Kidney epithelial cell (primary cell): ENCODE results near the gene ARHGEF11. TPM values are rescaled to one million over a fixed set of nuclear protein-coding genes. Genes with fewer than 3 reads are reported as not detected.

Experiments
- DNase-seq: peaks from one replicate; pipeline ENCODE4 v3.0.0-alpha.2; 2010; ENCODE audit warnings: low read depth
- H3K27me3 ChIP-seq: 2 replicates; pipeline ENCODE4 v1.6.0; 2011; ENCODE audit warnings: low read length; ENCODE audit not compliant: control insufficient read depth, insufficient read depth
- H3K36me3 ChIP-seq: 2 replicates; pipeline ENCODE4 v1.5.1; 2011; ENCODE audit warnings: low read length; ENCODE audit not compliant: control insufficient read depth, insufficient read depth
- H3K4me3 ChIP-seq: 2 replicates; pipeline ENCODE4 v1.5.1; 2011; ENCODE audit warnings: low read depth, mild to moderate bottlenecking, control low read depth, low read length
- total RNA-seq: library from RNA; depleted of rRNA; stranded (reverse); fragments of >200 nt; gene quantifications from 2 replicates; pipeline ENCODE4 v1.2.3, GENCODE V29; 2015
- TF ChIP-seq, protein P1 (sequence below): IDR thresholded peaks from 2 replicates; pipeline ENCODE4 v1.5.1; 2011; ENCODE audit warnings: mild to moderate bottlenecking, moderate library complexity, low read length, control low read depth, inconsistent platforms; ENCODE audit not compliant: insufficient read depth, poor library complexity, severe bottlenecking

The ARHGEF11 gene
- total RNA-seq, 1 donor from 2014 or later, result 29.2 TPM

DNA sequence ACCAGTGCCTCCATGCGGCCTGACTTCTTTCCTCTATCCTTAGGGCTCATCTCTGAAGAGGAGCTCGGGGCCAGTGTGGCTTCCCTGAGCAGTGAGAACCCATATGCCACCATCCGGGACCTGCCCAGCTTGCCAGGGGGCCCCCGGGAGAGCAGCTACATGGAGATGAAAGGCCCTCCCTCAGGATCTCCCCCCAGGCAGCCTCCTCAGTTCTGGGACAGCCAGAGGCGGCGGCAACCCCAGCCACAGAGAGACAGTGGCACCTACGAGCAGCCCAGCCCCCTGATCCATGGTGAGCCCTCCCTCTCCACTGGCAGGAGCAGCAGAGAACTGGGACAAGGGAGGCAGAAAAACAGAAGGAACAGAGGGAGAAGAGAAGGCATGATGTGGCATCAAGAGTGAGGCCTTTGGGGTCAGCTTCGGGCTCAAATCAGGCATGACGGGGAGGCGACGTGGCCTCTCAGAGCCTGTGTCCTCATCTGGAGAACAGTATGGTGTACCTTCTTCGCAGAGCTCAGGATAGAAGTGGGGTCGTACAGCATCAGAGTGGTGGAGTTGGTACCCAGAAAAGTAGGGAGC lies 131.6 kb downstream of the ARHGEF11 start:
- H3K4me3 ChIP-seq, result no peak overlapping the region

GRCh38 chr1:156912861-156913808 lies 132.4 kb downstream of the ARHGEF11 start:
- peaks cover 2% of the 10 kb centered on the region for H3K36me3 ChIP-seq
- TF ChIP-seq, protein P1, sequence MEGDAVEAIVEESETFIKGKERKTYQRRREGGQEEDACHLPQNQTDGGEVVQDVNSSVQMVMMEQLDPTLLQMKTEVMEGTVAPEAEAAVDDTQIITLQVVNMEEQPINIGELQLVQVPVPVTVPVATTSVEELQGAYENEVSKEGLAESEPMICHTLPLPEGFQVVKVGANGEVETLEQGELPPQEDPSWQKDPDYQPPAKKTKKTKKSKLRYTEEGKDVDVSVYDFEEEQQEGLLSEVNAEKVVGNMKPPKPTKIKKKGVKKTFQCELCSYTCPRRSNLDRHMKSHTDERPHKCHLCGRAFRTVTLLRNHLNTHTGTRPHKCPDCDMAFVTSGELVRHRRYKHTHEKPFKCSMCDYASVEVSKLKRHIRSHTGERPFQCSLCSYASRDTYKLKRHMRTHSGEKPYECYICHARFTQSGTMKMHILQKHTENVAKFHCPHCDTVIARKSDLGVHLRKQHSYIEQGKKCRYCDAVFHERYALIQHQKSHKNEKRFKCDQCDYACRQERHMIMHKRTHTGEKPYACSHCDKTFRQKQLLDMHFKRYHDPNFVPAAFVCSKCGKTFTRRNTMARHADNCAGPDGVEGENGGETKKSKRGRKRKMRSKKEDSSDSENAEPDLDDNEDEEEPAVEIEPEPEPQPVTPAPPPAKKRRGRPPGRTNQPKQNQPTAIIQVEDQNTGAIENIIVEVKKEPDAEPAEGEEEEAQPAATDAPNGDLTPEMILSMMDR, result no peak
- H3K4me3 ChIP-seq, result no peak overlapping the region
- no peak for DNase-seq
- no peaks in the 10 kb centered on the region for H3K27me3 ChIP-seq

More for the DNA sequence above, 131.6 kb downstream of the ARHGEF11 start:
- TF ChIP-seq, protein P1, result no peak
- DNase-seq, result no peak
- Histone ChIP-seq H3K36me3 (peaks cover 2% of the 10 kb centered on the region), H3K27me3 (no peaks in the 10 kb centered on the region)

DNA sequence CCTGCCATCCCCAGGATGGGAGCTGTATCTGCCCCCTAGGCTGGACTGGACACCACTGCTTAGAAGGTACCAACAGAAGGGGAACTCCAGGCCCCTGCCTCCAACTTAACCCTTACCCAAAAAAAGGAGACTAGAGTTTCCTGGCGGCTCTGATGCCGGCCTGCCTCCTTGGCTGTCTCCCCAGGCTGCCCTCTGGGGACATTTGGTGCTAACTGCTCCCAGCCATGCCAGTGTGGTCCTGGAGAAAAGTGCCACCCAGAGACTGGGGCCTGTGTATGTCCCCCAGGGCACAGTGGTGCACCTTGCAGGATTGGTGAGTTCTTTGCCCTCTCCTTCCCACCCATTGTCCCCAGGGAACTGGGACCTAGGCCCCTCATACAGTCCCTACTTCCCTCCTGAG lies 133.2 kb downstream of the ARHGEF11 start:
- TF ChIP-seq, protein P1, result no peak
- H3K27me3 ChIP-seq, result no peaks in the 10 kb centered on the region
- peaks cover 2% of the 10 kb centered on the region for H3K36me3 ChIP-seq
- H3K4me3 ChIP-seq, result no peak overlapping the region
- DNase-seq, result no peak

- TF ChIP-seq, protein P1, result no peak
- H3K36me3 ChIP-seq, result peaks cover 2% of the 10 kb centered on the region
- no peak overlapping the region for H3K4me3 ChIP-seq
- no peak for DNase-seq
- H3K27me3 ChIP-seq, result no peaks in the 10 kb centered on the region
Observed at GRCh38 chr1:156911577-156912298, 133.8 kb downstream of the ARHGEF11 start.

GRCh38 chr1:156910309-156910782 lies 135.2 kb downstream of the ARHGEF11 start:
- Histone ChIP-seq H3K36me3 (peaks cover 2% of the 10 kb centered on the region), H3K27me3 (no peaks in the 10 kb centered on the region), H3K4me3 (no peak overlapping the region)
- no peak for DNase-seq
- TF ChIP-seq, protein P1, result peak; percentile 94
